Natural killer cell (primary cell): ENCODE results near the gene PHPT1. TPM values are rescaled to one million over a fixed set of nuclear protein-coding genes. Genes with fewer than 3 reads are reported as not detected.
"Not testable (repeated sequence)": the region's sequence is repeated elsewhere in the genome, so short reads cannot be mapped to it uniquely, and the experiment has no call there.

Experiments
- ATAC-seq, 3 donors: fragments of 150-1000 bp in 2 of 3; fragments of 200-7000 bp in 1 of 3; cut with Tn5 transposase; 1 replicate in 1 of 3; 2 replicates in 2 of 3; pipeline ENCODE4 v1.10.0; 2021; ENCODE audit warnings: mild to moderate bottlenecking in 2 of 3, moderate library complexity in 2 of 3
- DNase-seq, 2 donors: peaks; one replicate each; pipeline versions ENCODE4 v3.0.0 to v3.0.0-alpha.2; 2013 to 2021; ENCODE audit warnings: mixed read lengths in 1 of 2
- H3K27ac ChIP-seq: one replicate; pipeline ENCODE4 v1.5.1; 2013; ENCODE audit warnings: mild to moderate bottlenecking, low read length
- H3K27me3 ChIP-seq: one replicate; pipeline ENCODE4 v1.6.1; 2013; ENCODE audit warnings: low read length; ENCODE audit not compliant: control insufficient read depth, insufficient read depth
- H3K36me3 ChIP-seq: one replicate; pipeline ENCODE4 v1.6.1; 2013; ENCODE audit warnings: low read length; ENCODE audit not compliant: control insufficient read depth, insufficient read depth
- H3K4me1 ChIP-seq: one replicate; pipeline ENCODE4 v1.6.1; 2013; ENCODE audit warnings: low read length; ENCODE audit not compliant: control insufficient read depth, insufficient read depth
- H3K4me3 ChIP-seq: one replicate; pipeline ENCODE4 v1.5.1; 2013; ENCODE audit warnings: low read length
- H3K9me3 ChIP-seq: one replicate; pipeline ENCODE4 v1.6.1; 2013; ENCODE audit warnings: low read length; ENCODE audit not compliant: control insufficient read depth, insufficient read depth
- H3K27ac Mint-ChIP-seq, 2 donors: one replicate each; pipeline ENCODE4 v1.8.0; 2022; ENCODE audit warnings: mild to moderate bottlenecking in 2 of 2, mixed read lengths in 2 of 2, moderate library complexity in 1 of 2
- H3K27me3 Mint-ChIP-seq, 2 donors: one replicate each; pipeline ENCODE4 v1.8.0; 2022; ENCODE audit warnings: low read depth in 2 of 2, mixed read lengths in 2 of 2
- H3K36me3 Mint-ChIP-seq: one replicate; pipeline ENCODE4 v1.8.0; 2022; ENCODE audit warnings: mixed read lengths
- H3K4me1 Mint-ChIP-seq, 2 donors: one replicate each; pipeline ENCODE4 v1.8.0; 2022; ENCODE audit warnings: mixed read lengths in 2 of 2
- H3K4me3 Mint-ChIP-seq: one replicate; pipeline ENCODE4 v1.8.0; 2022; ENCODE audit warnings: mild to moderate bottlenecking, moderate library complexity, mixed read lengths
- H3K9me3 Mint-ChIP-seq, 2 donors: one replicate each; pipeline ENCODE4 v1.8.0; 2022; ENCODE audit warnings: mixed read lengths in 2 of 2
- CTCF ChIP-seq: fragments of 200-600 bp; IDR thresholded peaks from one replicate; pipeline ENCODE4 v1.8.0; 2022; ENCODE audit warnings: antibody characterized with exemption
- WGBS: methylation state at CpG from one replicate; pipeline ENCODE4 v1.1.7; 2013; ENCODE audit warnings: missing lambda C conversion rate; ENCODE audit not compliant: insufficient coverage; 5-methylcytosine and 5-hydroxymethylcytosine counted together
- intact Hi-C: fragments of 100-400 bp; cut with micrococcal nuclease; formaldehyde crosslinking; loops from one replicate; pipeline ENCODE4 v1.14.2; 2022
- total RNA-seq, 4 donors: library from RNA; stranded (reverse); fragments of 120-200 nt in 1 of 4; gene quantifications; one replicate each; pipeline versions ENCODE4 v1.2.3 to v1.2.4, GENCODE V29; 2013 to 2022

PHPT1 gene
- total RNA-seq: 10 to 100 TPM; 63.5 to 69.8 (median 67.7) TPM
- 32.5 TPM for total RNA-seq (2013)

- Histone ChIP-seq H3K36me3 (peaks cover 6% of the 10 kb centered on the region), H3K27ac (peak within 1 kb of the TSS; percentile 77), H3K4me1 (peaks cover 39% of the 10 kb centered on the region), H3K9me3 (no peaks in the 10 kb centered on the region), H3K4me3 (peak within 1 kb of the TSS; percentile 94), H3K27me3 (peaks cover 3% of the 10 kb centered on the region)
- Mint-ChIP-seq H3K27ac (peak within 1 kb of the TSS; percentile 88 to 97), H3K4me1 (peaks cover 8 to 27% of the 10 kb centered on the region in 2 donors), H3K4me3 (peak within 1 kb of the TSS; percentile 93), H3K36me3 (no peaks in the 10 kb centered on the region), H3K27me3 (no peaks in the 10 kb centered on the region), H3K9me3 (no peaks in the 10 kb centered on the region)
- ATAC-seq (peak; percentile 88 to 95 (median 89)), DNase-seq (peak; percentile 97 to 98)
- TF ChIP-seq CTCF: no peak
- WGBS: under 1% methylated on average over 77 of the region's 77 CpGs
- intact Hi-C loops: loop anchor here (1.0 to 10.0 kb wide), 3 partner anchors 37 to 314 kb away; partner anchors contain the start of genes CLIC3 and TRAF2
These were observed at the start of gene PHPT1 for GRCh38 chr9:136849038-136849959. Gene PHPT1, plus strand, starts transcription at chr9:136849409. Its CDS starts 22 bp downstream, at chr9:136849431.

GRCh38 chr9:136799854-136800657, 49.2 kb upstream of the PHPT1 start:
- H3K27ac ChIP-seq: no peak overlapping the region
- peak; percentile 87 to 91 (median 89) for ATAC-seq
- WGBS: under 1% methylated on average over 63 of the region's 63 CpGs
- peak overlapping the region; percentile 45 for H3K4me3 ChIP-seq
- Mint-ChIP-seq H3K9me3 (no peaks in the 10 kb centered on the region), H3K4me1 (peaks cover 13 to 28% of the 10 kb centered on the region in 2 donors), H3K4me3 (peak overlapping the region; percentile 77), H3K27me3 (peaks cover 0 to 9% of the 10 kb centered on the region in 2 donors), H3K36me3 (no peaks in the 10 kb centered on the region), H3K27ac (no peak overlapping the region)
- H3K9me3 ChIP-seq: no peaks in the 10 kb centered on the region
- H3K27me3 ChIP-seq: peaks cover 16% of the 10 kb centered on the region
- peak; percentile 61 to 93 for DNase-seq
- peaks cover 28% of the 10 kb centered on the region for H3K4me1 ChIP-seq
- intact Hi-C loops: no loop called here
- no peak for TF ChIP-seq CTCF
- H3K36me3 ChIP-seq: no peaks in the 10 kb centered on the region

GRCh38 chr9:136802321-136802720, 46.9 kb upstream of the PHPT1 start:
- H3K4me1 Mint-ChIP-seq: peaks cover 16 to 39% of the 10 kb centered on the region in 2 donors
- H3K9me3 Mint-ChIP-seq: no peaks in the 10 kb centered on the region
- H3K27ac Mint-ChIP-seq: no peak overlapping the region
- 90% methylated on average over 6 of the region's 6 CpGs for WGBS
- no peak overlapping the region for H3K4me3 ChIP-seq
- H3K27me3 Mint-ChIP-seq: peaks cover 0 to 9% of the 10 kb centered on the region in 2 donors
- no peak overlapping the region for H3K4me3 Mint-ChIP-seq
- H3K4me1 ChIP-seq: peaks cover 43% of the 10 kb centered on the region
- no peak for DNase-seq
- ATAC-seq: no peak
- peaks cover 16% of the 10 kb centered on the region for H3K27me3 ChIP-seq
- no peaks in the 10 kb centered on the region for H3K36me3 Mint-ChIP-seq
- peaks cover 2% of the 10 kb centered on the region for H3K36me3 ChIP-seq
- H3K9me3 ChIP-seq: no peaks in the 10 kb centered on the region
- no peak overlapping the region for H3K27ac ChIP-seq
- no peak for TF ChIP-seq CTCF
- intact Hi-C loops: no loop called here

GRCh38 chr9:136803009-136803550, 46.1 kb upstream of the PHPT1 start:
- DNase-seq, H3K27ac ChIP-seq, H3K27me3 Mint-ChIP-seq, H3K9me3 ChIP-seq, H3K36me3 ChIP-seq, intact Hi-C loops, H3K4me3 Mint-ChIP-seq, H3K36me3 Mint-ChIP-seq, H3K27ac Mint-ChIP-seq, H3K9me3 Mint-ChIP-seq, ATAC-seq, H3K4me3 ChIP-seq: not testable (repeated sequence)
- 96% methylated on average over 7 of the region's 9 CpGs for WGBS
- peaks cover 43% of the 10 kb centered on the region for H3K4me1 ChIP-seq
- H3K27me3 ChIP-seq: peaks cover 16% of the 10 kb centered on the region
- peaks cover 16 to 41% of the 10 kb centered on the region in 2 donors for H3K4me1 Mint-ChIP-seq
